ENCODE results near the gene SEMA3F.

SEMA3F gene

DNA sequence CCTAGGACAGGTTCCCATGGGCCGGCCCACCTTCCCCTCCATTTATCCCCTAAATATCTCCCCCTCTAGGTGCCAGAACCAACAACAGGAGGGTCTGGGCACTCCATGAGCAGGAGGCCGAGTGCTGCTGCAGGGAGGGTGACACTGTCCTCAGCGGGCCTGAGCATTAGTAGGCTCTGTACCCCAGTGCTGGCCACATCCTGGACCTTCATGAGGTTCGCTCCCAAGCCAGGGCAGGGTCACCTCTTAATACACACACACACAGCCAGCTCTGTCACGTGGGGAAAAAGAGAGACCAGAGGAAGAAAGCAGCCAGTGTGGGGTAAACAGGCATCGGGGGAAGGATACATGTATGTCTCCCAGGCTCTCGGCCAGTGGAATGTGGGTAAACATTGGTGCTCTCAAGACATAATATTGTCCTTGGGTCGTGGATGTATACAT lies 27.9 kb upstream of the SEMA3F start:
- ChIA-PET POLR2A (no interaction called here), CTCF (interaction anchor here (0.8 kb wide), 1 partner anchor 11 kb away, joined by 3 read pairs; no protein-coding TSS in a partner anchor)
- DNase-seq (ENCODE audit: extremely low spot score): no peak
- TF ChIP-seq HDGF (IDR thresholded peaks at IDR 0.05; ENCODE audit: borderline replicate concordance): no peak
- TF ChIP-seq ZNF384 (IDR thresholded peaks at IDR 0.05): no peak
- TF ChIP-seq NFRKB (IDR thresholded peaks at IDR 0.05): no peak
- TF ChIP-seq LEF1 (IDR thresholded peaks at IDR 0.05; ENCODE audit: borderline replicate concordance): no peak
- no peak for TF ChIP-seq ARNT (IDR thresholded peaks at IDR 0.05)
- no peak for TF ChIP-seq SP1 (IDR thresholded peaks at IDR 0.05)
- TF ChIP-seq FOXK2 (IDR thresholded peaks at IDR 0.05): no peak
- TF ChIP-seq ELF4 (IDR thresholded peaks at IDR 0.05): no peak
- TF ChIP-seq BHLHE40 (IDR thresholded peaks at IDR 0.05; ENCODE audit: borderline replicate concordance): no peak
- TF ChIP-seq PKNOX1 (IDR thresholded peaks at IDR 0.05): no peak
- TF ChIP-seq FOXA1 (IDR thresholded peaks at IDR 0.05): no peak
- no peak for TF ChIP-seq SUZ12 (IDR thresholded peaks at IDR 0.05)
- no peak for TF ChIP-seq TARDBP (IDR thresholded peaks at IDR 0.05)
- TF ChIP-seq CTBP1 (IDR thresholded peaks at IDR 0.05; ENCODE audit: borderline replicate concordance): no peak
- no peak for TF ChIP-seq FOXM1 (IDR thresholded peaks at IDR 0.05; ENCODE audit: borderline replicate concordance)
- TF ChIP-seq L3MBTL2 (conservative IDR thresholded peaks at IDR 0.05): no peak

GRCh38 chr3:50128001-50128400 lies 27.1 kb upstream of the SEMA3F start:
- ChIA-PET POLR2A (interaction anchor here (1.8 kb wide), 1 partner anchor 10 kb away, joined by 4 read pairs; no protein-coding TSS in a partner anchor), CTCF (interaction anchor here (0.8 kb wide), 1 partner anchor 10 kb away, joined by 3 read pairs; no protein-coding TSS in a partner anchor)
- no peak for TF ChIP-seq FOXK2 (IDR thresholded peaks at IDR 0.05)
- no peak for DNase-seq (ENCODE audit: extremely low spot score)

DNA sequence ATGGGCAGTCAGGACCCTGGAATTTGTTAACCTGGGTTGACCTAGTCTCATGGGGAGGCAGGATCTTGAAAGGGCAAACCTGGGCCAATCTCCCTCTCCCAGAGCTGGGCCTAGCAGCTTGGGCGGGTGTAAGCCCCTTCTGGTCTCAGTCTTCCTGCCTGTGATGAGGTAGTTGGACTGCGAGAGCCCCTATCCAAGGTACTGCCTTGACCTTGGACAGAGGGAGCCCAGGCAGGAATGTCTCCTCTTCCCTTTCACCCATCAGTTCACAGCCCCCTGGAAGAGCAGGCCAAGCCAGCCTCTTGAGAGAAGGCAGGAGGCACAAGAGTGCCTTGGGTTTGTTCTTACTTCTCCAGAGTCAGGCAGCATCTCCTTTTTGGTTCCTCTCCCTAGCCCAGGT lies 24.7 kb upstream of the SEMA3F start:
- CTCF ChIA-PET: no interaction called here
- TF ChIP-seq L3MBTL2 (conservative IDR thresholded peaks at IDR 0.05): no peak
- no peak for TF ChIP-seq SUZ12 (IDR thresholded peaks at IDR 0.05)
- TF ChIP-seq ARNT (IDR thresholded peaks at IDR 0.05): no peak
- TF ChIP-seq LEF1 (IDR thresholded peaks at IDR 0.05; ENCODE audit: borderline replicate concordance): no peak
- TF ChIP-seq ZNF384 (IDR thresholded peaks at IDR 0.05): no peak
- no peak for DNase-seq (ENCODE audit: extremely low spot score)
- POLR2A ChIA-PET: no interaction called here

GRCh38 chr3:50132421-50133282 lies 22.5 kb upstream of the SEMA3F start:
- ChIA-PET POLR2A (no interaction called here), CTCF (interaction anchor here (1.0 kb wide), 1 partner anchor 9 kb away, joined by 3 read pairs; no protein-coding TSS in a partner anchor)
- no peak for DNase-seq (ENCODE audit: extremely low spot score)

GRCh38 chr3:50133283-50133615 lies 21.9 kb upstream of the SEMA3F start:
- ChIA-PET CTCF (no interaction called here), POLR2A (no interaction called here)
- TF ChIP-seq HDGF (IDR thresholded peaks at IDR 0.05; ENCODE audit: borderline replicate concordance): no peak
- no peak for TF ChIP-seq ZNF384 (IDR thresholded peaks at IDR 0.05)
- no peak for TF ChIP-seq L3MBTL2 (conservative IDR thresholded peaks at IDR 0.05)
- no peak for TF ChIP-seq FOXM1 (IDR thresholded peaks at IDR 0.05; ENCODE audit: borderline replicate concordance)
- no peak for TF ChIP-seq NFRKB (IDR thresholded peaks at IDR 0.05)
- TF ChIP-seq SP1 (IDR thresholded peaks at IDR 0.05): no peak
- TF ChIP-seq BHLHE40 (IDR thresholded peaks at IDR 0.05; ENCODE audit: borderline replicate concordance): no peak
- TF ChIP-seq PKNOX1 (IDR thresholded peaks at IDR 0.05): no peak
- DNase-seq (ENCODE audit: extremely low spot score): no peak

More at GRCh38 chr3:50132421-50133282, 22.5 kb upstream of the SEMA3F start:
- no peak for TF ChIP-seq FOXM1 (IDR thresholded peaks at IDR 0.05; ENCODE audit: borderline replicate concordance)
- TF ChIP-seq BHLHE40 (IDR thresholded peaks at IDR 0.05; ENCODE audit: borderline replicate concordance): no peak
- TF ChIP-seq SUZ12 (IDR thresholded peaks at IDR 0.05): no peak
- no peak for TF ChIP-seq ARNT (IDR thresholded peaks at IDR 0.05)

DNA sequence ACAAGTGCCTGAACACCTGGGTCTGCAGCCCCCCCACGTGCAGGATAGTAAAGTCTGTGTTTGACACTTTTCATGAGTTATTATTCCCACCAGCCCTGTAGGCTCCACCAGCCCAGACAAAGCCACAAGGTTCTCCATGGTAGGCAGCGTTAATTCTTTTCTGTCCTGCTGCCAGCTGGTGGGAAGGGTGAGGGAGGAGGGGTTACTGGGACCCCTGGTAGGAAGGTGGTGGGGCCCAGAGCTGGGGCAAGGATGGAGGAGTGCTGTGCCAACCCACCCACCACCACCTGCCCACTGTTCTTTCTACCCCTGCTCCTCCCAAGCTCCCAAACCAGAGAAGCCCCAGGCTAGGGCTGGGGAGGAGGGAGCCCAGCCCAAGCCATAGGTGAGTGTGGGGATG lies 20.8 kb upstream of the SEMA3F start:
- DNase-seq (ENCODE audit: extremely low spot score): no peak
- ChIA-PET CTCF (no interaction called here), POLR2A (interaction anchor here (1.2 kb wide), 1 partner anchor 15 kb away, joined by 3 read pairs; no protein-coding TSS in a partner anchor)
- TF ChIP-seq FOXA1 (IDR thresholded peaks at IDR 0.05): no peak

GRCh38 chr3:50135964-50136363 lies 19.2 kb upstream of the SEMA3F start:
- TF ChIP-seq TARDBP (IDR thresholded peaks at IDR 0.05) (no peak), FOXK2 (IDR thresholded peaks at IDR 0.05) (no peak), CTBP1 (IDR thresholded peaks at IDR 0.05; ENCODE audit: borderline replicate concordance) (no peak), FOXA1 (IDR thresholded peaks at IDR 0.05) (no peak), NFRKB (IDR thresholded peaks at IDR 0.05) (no peak), PKNOX1 (IDR thresholded peaks at IDR 0.05) (no peak), ELF4 (IDR thresholded peaks at IDR 0.05) (no peak), LEF1 (IDR thresholded peaks at IDR 0.05; ENCODE audit: borderline replicate concordance) (no peak), FOXM1 (IDR thresholded peaks at IDR 0.05; ENCODE audit: borderline replicate concordance) (no peak)
- ChIA-PET POLR2A (interaction anchor here (0.7 to 1.7 kb wide), 2 partner anchors 14 kb away, joined by 3 to 4 read pairs; no protein-coding TSS in a partner anchor), CTCF (interaction anchor here (0.7 to 0.8 kb wide), 2 partner anchors 13 to 15 kb away, joined by 4 read pairs; no protein-coding TSS in a partner anchor)
- no peak for DNase-seq (ENCODE audit: extremely low spot score)

All from HEK293T (cell line).